Measurements from ENCODE around the gene PRIM2. TPM values are rescaled to one million over a fixed set of nuclear protein-coding genes. Genes with fewer than 3 reads are reported as not detected.

The PRIM2 gene
- total RNA-seq, 1 donor, result 80.2 TPM

- DNase-seq (ENCODE audit: low read depth), result no peak
- no peak for TF ChIP-seq CTCF (IDR thresholded peaks at IDR 0.05; ENCODE audit: insufficient read depth, low read length)
- no peak overlapping the region for H3K4me3 ChIP-seq (ENCODE audit: low read depth, low read length)
Observed at GRCh38 chr6:57315111-57315510, 2.3 kb upstream of the PRIM2 start.

- TF ChIP-seq CTCF (IDR thresholded peaks at IDR 0.05; ENCODE audit: insufficient read depth, low read length), result no peak
- no peak overlapping the region for H3K4me3 ChIP-seq (ENCODE audit: low read depth, low read length)
- DNase-seq (ENCODE audit: low read depth), result no peak
Observed at GRCh38 chr6:57315851-57316250, 1.6 kb upstream of the PRIM2 start.

- TF ChIP-seq CTCF (IDR thresholded peaks at IDR 0.05; ENCODE audit: insufficient read depth, low read length), result peak; percentile 74
- DNase-seq (ENCODE audit: low read depth), result peak; percentile 94
- H3K4me3 ChIP-seq (ENCODE audit: low read depth, low read length), result peak overlapping the region; percentile 100
Observed at GRCh38 chr6:57316581-57317059, 810 bp upstream of the PRIM2 start.

- DNase-seq (ENCODE audit: low read depth), result peak; percentile 57
- H3K4me3 ChIP-seq (ENCODE audit: low read depth, low read length), result no peak overlapping the region
- peak; percentile 50 for TF ChIP-seq CTCF (IDR thresholded peaks at IDR 0.05; ENCODE audit: insufficient read depth, low read length)
Observed at GRCh38 chr6:57324538-57324937, 7.1 kb downstream of the PRIM2 start.

- no peak for TF ChIP-seq CTCF (IDR thresholded peaks at IDR 0.05; ENCODE audit: insufficient read depth, low read length)
- H3K4me3 ChIP-seq (ENCODE audit: low read depth, low read length), result no peak overlapping the region
- DNase-seq (ENCODE audit: low read depth), result no peak
Observed at GRCh38 chr6:57327311-57327710, 9.9 kb downstream of the PRIM2 start.

- no peak for TF ChIP-seq CTCF (IDR thresholded peaks at IDR 0.05; ENCODE audit: insufficient read depth, low read length)
- DNase-seq (ENCODE audit: low read depth), result no peak
- H3K4me3 ChIP-seq (ENCODE audit: low read depth, low read length), result no peak overlapping the region
Observed at GRCh38 chr6:57328074-57328473, 10.6 kb downstream of the PRIM2 start.

- no peak for DNase-seq (ENCODE audit: low read depth)
- H3K4me3 ChIP-seq (ENCODE audit: low read depth, low read length), result no peak overlapping the region
- no peak for TF ChIP-seq CTCF (IDR thresholded peaks at IDR 0.05; ENCODE audit: insufficient read depth, low read length)
Observed at GRCh38 chr6:57329933-57330332, 12.5 kb downstream of the PRIM2 start.
